Measurements from ENCODE around the gene EID2B.
A peak's percentile ranks its signal among the peaks of the same experiment; 100 is the strongest.

The EID2B gene

GRCh38 chr19:39532233-39533002 lies at the start of gene EID2B:
EID2B (minus strand) TSS chr19:39532852; CDS start chr19:39532802, 50 bp downstream.
- peak; percentile 99 to 100 (median 99) for DNase-seq

DNA sequence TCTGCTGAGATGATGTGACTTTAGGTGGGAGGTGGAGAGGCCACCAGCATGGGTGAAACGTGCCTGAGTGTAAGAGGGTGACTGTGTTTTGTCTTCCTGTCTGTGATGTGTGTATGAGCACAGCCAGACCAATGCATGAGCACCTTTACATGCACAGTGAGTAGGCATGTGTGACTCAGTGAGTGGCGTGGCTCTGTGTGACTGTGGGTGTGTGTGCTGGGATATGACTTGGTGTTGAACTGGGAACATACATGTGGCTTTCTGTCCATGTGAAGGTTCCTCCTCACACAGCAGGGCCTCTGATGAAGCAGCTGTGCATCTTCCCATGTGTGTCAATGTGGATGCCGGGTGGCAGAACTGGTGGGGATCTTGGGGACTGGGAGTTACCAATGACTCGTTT lies 49.8 kb upstream of the EID2B start:
- no peak for DNase-seq

GRCh38 chr19:39568604-39569003 lies 36.0 kb upstream of the EID2B start:
- peak in 1 of 3 donors; percentile 29 for DNase-seq

GRCh38 chr19:39566064-39566463 lies 33.4 kb upstream of the EID2B start:
- DNase-seq, result no peak

- no peak for DNase-seq
Observed at GRCh38 chr19:39563408-39563807, 30.8 kb upstream of the EID2B start.

- DNase-seq, result no peak
Observed at GRCh38 chr19:39558624-39559117, 26.0 kb upstream of the EID2B start.

DNA sequence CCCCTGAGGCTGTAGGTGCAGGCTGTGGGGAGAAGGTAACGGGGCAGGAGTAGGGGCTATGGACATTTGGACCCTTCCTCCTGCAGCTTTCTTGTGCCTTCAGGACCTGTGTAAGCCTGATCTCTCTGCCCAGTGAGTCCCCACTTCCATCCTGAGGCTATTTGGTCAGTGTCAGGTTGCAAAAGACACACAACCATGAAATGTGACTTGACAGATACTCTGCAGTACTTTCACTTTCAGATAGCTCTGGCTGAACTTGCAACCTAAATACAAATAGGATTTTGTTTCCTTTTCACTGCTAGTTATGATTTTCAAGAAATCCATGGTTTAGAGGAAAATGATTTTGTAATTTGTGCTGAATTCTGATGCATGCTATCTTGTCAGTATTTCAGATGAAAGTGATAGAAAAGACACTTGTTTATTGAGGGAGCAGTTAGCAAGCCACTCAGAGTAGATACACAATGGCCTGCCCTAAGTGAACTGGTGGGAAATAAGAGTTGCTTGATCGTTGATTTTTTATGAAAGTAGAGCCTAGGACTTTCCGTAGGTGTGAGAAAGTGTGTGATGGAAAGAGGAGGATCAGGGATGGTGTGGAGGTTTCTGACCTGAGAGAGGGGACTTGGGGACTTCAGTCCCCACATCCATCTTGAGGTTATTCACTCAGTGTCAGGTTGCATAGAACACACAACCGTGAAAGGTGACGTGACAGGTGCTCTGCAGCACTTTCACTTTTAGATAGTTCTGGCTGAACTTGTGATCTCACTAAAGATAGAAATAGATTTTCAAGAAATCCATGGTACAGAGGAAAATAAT lies 25.4 kb upstream of the EID2B start:
- DNase-seq, result peak; percentile 40 to 82 (median 54)

- no peak for DNase-seq
Observed at GRCh38 chr19:39555883-39556282, 23.2 kb upstream of the EID2B start.

- no peak for DNase-seq
Observed at GRCh38 chr19:39554701-39555311, 22.2 kb upstream of the EID2B start.

DNA sequence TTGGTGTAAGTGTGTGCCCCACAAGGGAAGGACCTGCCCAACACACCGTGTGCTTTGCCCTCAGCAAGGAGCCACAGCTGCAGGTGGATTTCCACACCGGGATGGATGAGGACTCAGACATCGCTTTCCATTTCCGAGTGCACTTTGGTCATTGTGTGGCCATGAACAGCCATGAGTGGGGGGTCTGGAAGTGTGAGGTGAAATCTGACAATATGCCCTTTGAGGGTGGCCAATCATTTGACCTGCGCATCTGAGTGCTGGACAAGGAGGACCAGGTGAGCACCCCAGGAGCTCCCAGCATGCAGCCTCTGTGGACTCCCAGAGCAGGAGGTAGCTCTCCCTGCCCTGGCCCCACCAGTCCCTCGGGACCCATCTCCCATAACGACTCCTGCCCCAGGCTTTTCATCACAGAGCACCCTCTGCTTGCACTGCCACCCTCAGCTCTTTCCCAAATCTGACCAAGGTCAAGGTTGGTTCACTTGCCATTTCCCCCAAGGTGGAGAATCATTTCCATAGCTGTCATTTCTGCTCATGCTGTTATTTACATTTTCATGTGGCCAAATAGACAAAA lies 20.5 kb upstream of the EID2B start:
- no peak for DNase-seq

DNA sequence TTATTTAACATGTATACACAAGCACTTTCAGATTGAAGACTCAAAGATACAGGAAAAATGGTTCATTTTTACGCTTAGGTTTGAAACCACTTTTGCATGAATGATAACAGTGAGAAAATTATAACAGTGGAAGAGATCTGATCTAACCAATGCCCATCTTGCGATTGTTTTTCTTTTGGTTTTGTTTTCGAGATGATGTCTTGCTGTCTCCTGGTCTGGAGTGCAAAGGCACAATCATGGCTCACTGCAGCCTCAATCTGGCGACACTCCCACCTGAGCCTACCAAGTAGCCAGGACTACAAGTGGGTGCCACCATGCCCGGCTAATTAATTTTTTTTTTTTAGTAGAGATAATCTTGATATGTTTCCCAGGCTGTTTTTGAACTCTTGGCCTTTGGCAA lies 17.5 kb upstream of the EID2B start:
- no peak for DNase-seq

GRCh38 chr19:39546599-39546998 lies 13.9 kb upstream of the EID2B start:
- DNase-seq, result no peak

DNA sequence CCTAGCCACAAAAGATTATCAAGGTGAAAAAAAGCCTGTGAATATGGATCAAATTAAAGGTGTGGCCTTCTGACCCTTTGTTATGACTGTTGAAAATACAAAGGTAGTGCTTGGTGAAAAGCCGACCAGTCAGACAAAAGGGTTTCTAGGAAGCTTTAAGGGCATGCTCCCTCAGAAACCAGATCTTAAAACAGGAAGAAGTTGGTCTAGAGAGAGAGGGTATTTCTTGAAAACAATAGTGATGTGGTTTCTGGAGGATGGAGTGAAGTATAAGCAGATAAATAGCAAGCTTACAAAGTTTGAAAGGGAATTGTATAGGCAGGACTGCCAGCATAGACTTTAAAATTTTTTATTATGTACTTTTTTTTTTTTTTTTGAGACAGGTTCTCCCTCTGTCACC lies 12.3 kb upstream of the EID2B start:
- DNase-seq, result no peak

DNA sequence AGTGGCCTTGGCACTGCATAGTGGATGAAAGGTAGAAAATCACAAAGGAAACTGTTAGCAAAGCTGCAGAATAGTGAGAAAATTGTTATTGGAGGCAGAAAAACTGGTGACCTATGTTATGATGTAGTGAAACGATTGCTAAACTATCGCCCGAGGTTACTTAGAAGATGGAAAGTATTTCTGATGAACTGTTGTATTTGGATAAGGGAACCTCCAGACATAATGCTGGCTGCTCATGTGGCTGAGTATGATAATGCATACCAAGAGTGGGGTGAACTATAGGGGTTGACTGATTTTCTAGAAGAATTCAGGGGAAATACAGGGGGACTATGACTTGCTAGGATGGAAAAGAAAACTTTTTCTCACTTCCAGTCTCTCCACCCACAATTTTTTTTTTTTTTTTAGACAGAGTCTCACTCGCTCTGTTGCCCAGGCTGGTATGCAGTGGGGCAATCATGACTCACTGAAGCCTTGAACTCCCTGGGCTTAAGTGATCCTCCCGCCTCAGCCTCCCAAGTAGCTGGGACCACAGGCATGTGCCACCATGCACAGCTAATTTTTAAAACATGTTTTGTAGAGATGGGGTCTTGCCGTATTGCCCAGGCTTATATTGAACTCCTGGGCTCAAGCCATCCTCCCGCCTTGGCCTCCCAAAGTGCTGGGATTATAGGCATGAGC lies 11.7 kb upstream of the EID2B start:
- peak; percentile 24 to 65 (median 37) for DNase-seq

- no peak for DNase-seq
Observed at GRCh38 chr19:39543477-39543857, 10.8 kb upstream of the EID2B start.

- no peak for DNase-seq
Observed at GRCh38 chr19:39542206-39542605, 9.6 kb upstream of the EID2B start.

GRCh38 chr19:39540333-39540673 lies 7.7 kb upstream of the EID2B start:
- no peak for DNase-seq

DNA sequence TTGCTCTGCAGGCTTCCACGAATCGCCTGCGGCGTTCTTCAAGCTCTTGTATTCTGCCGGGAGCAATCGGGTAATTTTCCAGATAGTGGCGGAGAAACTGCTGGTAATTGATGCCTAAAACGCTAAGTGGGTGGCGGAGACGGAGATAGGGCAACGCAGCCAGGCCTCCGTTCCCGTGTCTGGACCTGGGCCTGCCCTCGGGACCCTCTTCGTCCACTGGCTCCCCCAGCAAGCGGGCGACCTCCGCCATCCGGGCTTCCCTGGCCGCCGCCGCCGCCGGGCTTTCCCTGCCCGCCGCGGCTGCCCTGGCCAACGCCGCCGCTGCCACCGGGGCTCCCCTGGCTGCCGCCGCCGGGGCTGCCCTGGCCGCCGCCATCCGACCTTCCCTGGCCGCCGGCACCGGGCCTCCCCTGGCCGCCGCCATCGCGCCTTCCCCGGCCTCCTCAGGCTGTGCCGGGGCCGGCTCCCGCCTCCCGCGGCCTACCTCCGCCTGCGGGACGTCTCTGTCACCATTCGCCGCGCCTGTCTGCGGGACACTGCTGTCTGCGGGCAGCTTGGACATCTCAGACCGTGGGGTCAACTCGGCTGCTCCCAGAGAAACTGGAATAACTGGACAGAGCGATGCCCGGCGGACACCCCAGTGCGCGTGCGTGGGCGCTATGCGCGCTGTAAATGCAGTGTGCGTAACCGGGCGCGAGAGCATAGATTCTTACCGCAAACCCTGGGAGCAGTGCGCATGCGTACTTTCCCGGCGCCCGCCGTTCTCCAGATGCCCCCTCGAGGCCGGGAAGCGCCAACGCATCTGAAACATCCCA lies 7.1 kb upstream of the EID2B start, which contains the start of gene EID2:
Gene EID2 (minus strand): TSS at position 644 of the 815 bp plus-strand sequence. CDS start 82 bp downstream, at position 562.
- DNase-seq, result peak; percentile 98 to 99 (median 98)

GRCh38 chr19:39539165-39539517 lies 6.5 kb upstream of the EID2B start:
- no peak for DNase-seq

DNA sequence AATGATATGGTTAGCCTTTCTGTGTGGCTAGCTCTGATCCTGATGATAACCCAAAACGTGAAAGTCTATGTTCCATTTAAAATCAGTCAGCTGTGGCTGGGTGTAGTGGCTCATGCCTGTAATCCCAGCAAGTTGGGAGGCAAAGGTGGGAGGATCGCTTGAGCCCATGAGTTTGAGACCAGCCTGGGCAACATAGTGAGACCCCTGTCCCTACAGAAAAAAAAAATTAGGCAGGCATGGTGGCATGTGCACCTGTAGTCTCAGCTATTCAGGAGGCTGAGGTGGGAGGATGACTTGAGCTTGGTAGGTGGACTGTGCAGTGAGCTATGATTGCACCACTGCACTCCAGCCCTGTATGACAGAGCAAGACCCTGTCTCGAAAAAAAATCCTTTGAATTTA lies 1.1 kb upstream of the EID2B start:
- no peak for DNase-seq

- DNase-seq, result no peak
Observed at GRCh38 chr19:39533003-39533512, 406 bp upstream of the EID2B start.

DNA sequence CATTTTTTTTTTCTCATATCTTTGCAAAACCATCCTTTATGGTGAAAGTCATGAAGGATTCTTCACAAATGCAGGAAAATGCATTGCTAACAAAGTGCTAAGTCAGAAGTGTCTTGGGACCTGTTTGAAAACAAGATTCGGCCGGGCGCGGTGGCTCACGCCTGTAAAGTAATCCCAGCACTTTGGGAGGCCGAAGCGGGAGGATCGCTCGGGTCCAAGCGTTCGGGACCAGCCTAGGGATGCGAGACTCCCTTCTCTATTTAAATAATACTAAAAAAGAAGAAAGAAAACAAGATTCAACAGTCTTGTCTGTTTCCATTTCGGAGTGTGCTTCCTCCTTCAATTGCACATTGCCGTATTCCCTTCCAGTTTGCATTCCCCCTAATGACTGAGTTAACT lies 819 bp downstream of the EID2B start:
- DNase-seq, result no peak

Data from suppressor macrophage treated with lipopolysaccharide for 1 hour (primary cell).